Endothelial cell of umbilical vein (primary cell): ENCODE measurements around the gene AUH. TPM values are rescaled to one million over a fixed set of nuclear protein-coding genes. Genes with fewer than 3 reads are reported as not detected.

Experiments
- Bru-seq: library from RNA; stranded (reverse); fragments of 400-500 nt; gene quantifications from one replicate; lab custom pipeline; 2021; lab: Mats Ljungman, UMichigan
- BruChase-seq, 2 experiments: library from RNA; stranded (reverse); fragments of 400-500 nt; gene quantifications; one replicate each; lab custom pipeline; 2021; lab: Mats Ljungman, UMichigan
- BruUV-seq: library from RNA; stranded (reverse); fragments of 400-500 nt; replicated peaks from 2 replicates; lab custom pipeline; 2021; lab: Mats Ljungman, UMichigan
- CTCF ChIA-PET: fragments of 300-600, 350-600 bp; sonication (Branson Sonifier 250); formaldehyde crosslinking; loops from one replicate; lab custom pipeline; 2021; ENCODE audit warnings: antibody characterized with exemption, inconsistent platforms; lab: Charles Lee
- POLR2A ChIA-PET: fragments of 300-600, 350-600 bp; sonication (Branson Sonifier 250); formaldehyde crosslinking; loops from one replicate; lab custom pipeline; 2021; ENCODE audit warnings: antibody characterized with exemption, inconsistent platforms; lab: Charles Lee
- DNase-seq: peaks from one replicate; pipeline ENCODE4 v3.0.0-alpha.2; 2011; ENCODE audit warnings: low read depth, low spot score
- FAIRE-seq: peaks from 2 replicates; lab custom pipeline; 2011; peaks lifted over from hg19 to GRCh38; lab: Jason Lieb, UNC
- H2AFZ ChIP-seq: 2 replicates; pipeline ENCODE4 v1.6.0; 2012; ENCODE audit warnings: low read depth, low read length, control low read depth, inconsistent platforms
- H3K27ac ChIP-seq: 2 replicates; pipeline ENCODE4 v1.5.1; 2011; ENCODE audit warnings: low read depth, mild to moderate bottlenecking, control low read depth, low read length, moderate library complexity; ENCODE audit not compliant: insufficient read depth
- H3K27me3 ChIP-seq, 2 experiments: 2 replicates each; pipeline versions ENCODE4 v1.6.0 to v1.6.1; 2011; ENCODE audit warnings: low read length in 2 of 2, mixed read lengths in 1 of 2; ENCODE audit not compliant: control insufficient read depth in 2 of 2, insufficient read depth in 2 of 2
- H3K36me3 ChIP-seq, 2 experiments: 2 replicates in 1 of 2; 3 replicates in 1 of 2; pipeline ENCODE4 v1.5.1; 2011; ENCODE audit warnings: low read length in 2 of 2, mild to moderate bottlenecking in 1 of 2, moderate library complexity in 1 of 2; ENCODE audit not compliant: control insufficient read depth in 2 of 2, insufficient read depth in 2 of 2; ENCODE audit errors: extremely low read depth in 1 of 2
- H3K4me1 ChIP-seq: 3 replicates; pipeline ENCODE4 v1.5.1; 2011; ENCODE audit warnings: mild to moderate bottlenecking, low read length; ENCODE audit not compliant: control insufficient read depth, insufficient read depth; ENCODE audit errors: extremely low read depth
- H3K4me2 ChIP-seq: 2 replicates; pipeline ENCODE4 v1.6.1; 2011; ENCODE audit warnings: low read length, control low read depth, mixed read lengths; ENCODE audit not compliant: insufficient read depth
- H3K4me3 ChIP-seq, 3 experiments: fragments of 200-600 bp in 1 of 3; sonication (generic), shearing (Covaris generic) in 1 of 3; replicated peaks in 1 of 3; 2 replicates each; pipeline ENCODE4 v1.5.1; 2011 to 2016; ENCODE audit warnings: control low read depth in 3 of 3, low read length in 3 of 3, mild to moderate bottlenecking in 2 of 3, inconsistent platforms in 1 of 3, low read depth in 1 of 3, moderate library complexity in 1 of 3; ENCODE audit not compliant: insufficient read depth in 1 of 3
- H3K79me2 ChIP-seq: 2 replicates; pipeline ENCODE4 v1.6.0; 2012; ENCODE audit warnings: low read length, inconsistent platforms; ENCODE audit not compliant: control insufficient read depth, insufficient read depth
- H3K9ac ChIP-seq: replicated peaks from 2 replicates; pipeline ENCODE3; 2011; ENCODE audit warnings: low read length, control low read depth; ENCODE audit not compliant: insufficient read depth; ENCODE audit errors: extremely low read depth
- H3K9me1 ChIP-seq: replicated peaks from 3 replicates; pipeline ENCODE4 v1.6.0; 2011; ENCODE audit warnings: mild to moderate bottlenecking, low read length; ENCODE audit not compliant: control insufficient read depth, insufficient read depth; ENCODE audit errors: extremely low read depth
- H3K9me3 ChIP-seq: replicated peaks from 2 replicates; pipeline ENCODE4 v1.5.1; 2012; ENCODE audit warnings: low read length, inconsistent platforms; ENCODE audit not compliant: control insufficient read depth, insufficient read depth
- H4K20me1 ChIP-seq: replicated peaks from 2 replicates; pipeline ENCODE3; 2011; ENCODE audit warnings: mild to moderate bottlenecking, low read length; ENCODE audit not compliant: control insufficient read depth, insufficient read depth; ENCODE audit errors: extremely low read depth
- EZH2 ChIP-seq: IDR thresholded peaks from 2 replicates; pipeline ENCODE4 v1.6.1; 2012; ENCODE audit warnings: borderline replicate concordance, low read depth, mild to moderate bottlenecking, moderate library complexity, low read length, inconsistent platforms; ENCODE audit not compliant: severe bottlenecking
- FOS ChIP-seq: IDR thresholded peaks from 2 replicates; pipeline ENCODE4 v1.6.1; 2011; ENCODE audit warnings: mild to moderate bottlenecking, low read length, moderate library complexity, borderline replicate concordance; ENCODE audit not compliant: insufficient read depth
- JUN ChIP-seq: IDR thresholded peaks from 2 replicates; pipeline ENCODE4 v1.6.1; 2011; ENCODE audit warnings: borderline replicate concordance, low read depth; ENCODE audit not compliant: insufficient read length, insufficient read depth
- POLR2A ChIP-seq: IDR thresholded peaks from 2 replicates; pipeline ENCODE4 v1.6.1; 2012; ENCODE audit warnings: low read depth, mild to moderate bottlenecking, control low read depth, low read length
- POLR2AphosphoS5 ChIP-seq: IDR thresholded peaks from 2 replicates; pipeline ENCODE4 v1.6.1; 2012; ENCODE audit warnings: low read depth, mild to moderate bottlenecking, control low read depth, low read length, moderate library complexity; ENCODE audit not compliant: insufficient read depth
- dilution Hi-C: fragments of 300-500 bp; cut with MboI; formaldehyde crosslinking; loops from one replicate; pipeline ENCODE4 v1.15.0; 2019; ENCODE audit warnings: low sequenced_read_pairs; ENCODE audit not compliant: extremely low pct_ligation_motif_present
- intact Hi-C: fragments of 100-400 bp; cut with micrococcal nuclease; formaldehyde crosslinking; loops from one replicate; pipeline ENCODE4 v1.10.0; 2022
- long read RNA-seq: library from polyadenylated mRNA; stranded (forward); transcript quantifications from one replicate; pipeline ENCODE4 v2.0.0, GENCODE V29; 2021
- polyA minus RNA-seq, 3 experiments: library from RNA; depleted of rRNA, polyadenylated mRNA; stranded (reverse); fragments of >200 nt; gene quantifications; 1 replicate in 1 of 3; 2 replicates in 2 of 3; pipeline ENCODE4 v1.2.3, GENCODE V29; 2011
- polyA plus RNA-seq, 4 experiments: library from polyadenylated mRNA; depleted of rRNA in 3 of 4; stranded (reverse) in 3 of 4; unstranded in 1 of 4; fragments of >200 nt; gene quantifications; 2 replicates each; pipeline versions ENCODE4 v1.2.1 to v1.2.3, GENCODE V29; 2011 to 2012; ENCODE audit warnings: missing spikeins in 1 of 4
- total RNA-seq: library from RNA; stranded (reverse); gene quantifications from 2 replicates; pipeline ENCODE4 v1.2.3, GENCODE V29; 2021

Gene AUH
- total RNA-seq: 9.2 and 10.7 TPM in 2 replicates
- 1.4 and 2.3 TPM in 2 replicates for polyA plus RNA-seq
- polyA plus RNA-seq (2011; cell fraction: cytosol; rRNA removed): 3.5 and 4.0 TPM in 2 replicates
- 9.3 and 11.4 TPM in 2 replicates for polyA plus RNA-seq (2011; cell fraction: nucleus; rRNA removed)
- polyA plus RNA-seq (2012): 6.3 and 6.5 TPM in 2 replicates
- polyA minus RNA-seq: 1.1 and 1.6 TPM in 2 replicates
- 2.6 TPM for polyA minus RNA-seq (2011; cell fraction: cytosol; rRNA and poly(A)+ RNA removed)
- 6.5 and 13.4 TPM in 2 replicates for polyA minus RNA-seq (2011; cell fraction: nucleus; rRNA and poly(A)+ RNA removed)
- percentile 63 among the genes with signal in this experiment for Bru-seq, nascent RNA
- BruChase-seq, experiment 1, labeled RNA remaining after a 6-hour chase: percentile 56 among the genes with signal in this experiment
- BruChase-seq, experiment 2, labeled RNA remaining after a 2-hour chase: percentile 60 among the genes with signal in this experiment
- long read RNA-seq, transcript AUH-202 (10 exons, 1,577 nt): major isoform, 7 of 15 reads
- long read RNA-seq, partial matches to known transcripts: 1 of 15 reads
- long read RNA-seq, other reads (novel, unspliced or antisense): 7 of 15 reads

- dilution Hi-C loops: no loop called here
- intact Hi-C loops: loop anchor here (1.0 to 2.0 kb wide), 4 partner anchors 17 to 324 kb away; partner anchors contain the start of gene NFIL3
- Histone ChIP-seq H3K27ac (peak within 1 kb of the TSS; percentile 26), H3K4me1 (peaks cover 15% of the 10 kb centered on the region), H3K9ac (peak within 1 kb of the TSS; percentile 61), H3K4me2 (peak within 1 kb of the TSS; percentile 92), H3K36me3 (no peaks in the 10 kb centered on the region), H4K20me1 (no peaks in the 10 kb centered on the region), H3K9me3 (no peaks in the 10 kb centered on the region), H3K4me3 (peak within 1 kb of the TSS; percentile 84 to 95 (median 88)), H3K79me2 (peaks cover 10% of the 10 kb centered on the region), H2AFZ (peak within 1 kb of the TSS; percentile 98), H3K27me3 (no peaks in the 10 kb centered on the region), H3K9me1 (no peaks in the 10 kb centered on the region)
- no TSS peak for BruUV-seq
- FAIRE-seq: peak; percentile 74
- POLR2A ChIA-PET: interaction anchor here (0.9 to 1.0 kb wide), 2 partner anchors 61 to 62 kb away, joined by 3 to 4 read pairs; partner anchors contain the start of gene NFIL3
- DNase-seq: peak; percentile 82
- peak; percentile 50 for TF ChIP-seq POLR2A
- no peak for TF ChIP-seq FOS
- TF ChIP-seq POLR2AphosphoS5: peak; percentile 72
- TF ChIP-seq EZH2: no peak
- no peak for TF ChIP-seq JUN
- CTCF ChIA-PET: interaction anchor here (0.5 to 2.6 kb wide), 13 partner anchors 9 to 324 kb away, joined by 3 to 10 read pairs (median 5); partner anchors contain the start of gene NFIL3
Observed at GRCh38 chr9:91361291-91362050, at the start of gene AUH. Gene AUH (minus strand): TSS chr9:91361918. CDS start chr9:91361889, 29 bp downstream.
